GM19467 (cell line): ENCODE data around the gene WRNIP1.
"Not testable (repeated sequence)": the region's sequence is repeated elsewhere in the genome, so short reads cannot be mapped to it uniquely, and the experiment has no call there.

Source experiments
- ATAC-seq: cut with Tn5 transposase; IDR thresholded peaks from one replicate; pipeline ENCODE4 v1.9.1; 2021; ENCODE audit warnings: mild to moderate bottlenecking, moderate library complexity; ENCODE audit not compliant: unreplicated experiment

The WRNIP1 gene

DNA sequence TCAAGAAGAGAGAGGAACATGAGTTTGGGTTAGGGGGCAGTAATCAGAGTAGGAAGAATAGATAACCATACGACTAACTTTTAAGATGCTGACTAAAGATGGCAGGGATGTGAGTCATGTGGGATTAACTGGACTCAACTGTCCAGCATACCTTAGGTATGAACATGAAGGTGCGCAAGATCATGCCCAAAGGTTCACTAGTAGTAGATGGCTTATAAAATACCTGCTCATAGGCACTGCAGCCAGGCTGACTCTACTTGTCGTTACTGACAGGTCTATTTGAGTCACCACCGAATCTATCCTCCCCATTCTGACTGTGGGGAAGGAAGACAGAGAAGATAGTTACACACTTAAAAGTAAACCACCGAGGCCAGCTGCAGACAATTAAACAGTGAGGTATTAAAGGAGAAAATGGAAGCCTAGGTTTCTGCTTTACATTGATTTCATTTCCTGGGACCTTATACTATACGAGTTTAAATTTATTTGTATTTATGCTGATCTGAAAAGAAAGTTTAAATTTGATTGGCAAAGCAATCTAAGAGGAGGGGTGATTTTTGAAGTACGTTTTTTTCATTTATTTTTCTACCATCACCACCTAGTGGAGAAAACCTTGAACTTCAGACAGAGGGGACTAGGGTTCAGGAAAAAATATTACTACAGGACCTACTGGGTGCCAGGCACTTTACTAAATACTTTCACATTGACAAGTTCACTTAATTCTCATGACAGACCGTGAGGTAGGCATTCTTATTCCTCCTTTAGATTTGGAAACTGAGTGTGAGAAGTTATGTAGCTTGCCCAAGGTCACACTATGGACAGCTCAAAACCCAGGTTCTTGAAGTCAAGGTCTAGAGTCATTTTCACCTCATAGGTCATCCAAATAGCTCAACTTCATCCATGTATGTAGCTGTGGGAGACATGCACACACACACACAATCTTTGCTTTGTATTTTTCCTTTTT lies 4.0 kb upstream of the WRNIP1 start:
- ATAC-seq = no peak

GRCh38 chr6:2762868-2763267 lies 2.3 kb upstream of the WRNIP1 start:
- not testable (repeated sequence) for ATAC-seq

GRCh38 chr6:2763345-2763841 lies 1.8 kb upstream of the WRNIP1 start:
- no peak for ATAC-seq

- no peak for ATAC-seq
Observed at GRCh38 chr6:2763876-2764540, 1.2 kb upstream of the WRNIP1 start.

DNA sequence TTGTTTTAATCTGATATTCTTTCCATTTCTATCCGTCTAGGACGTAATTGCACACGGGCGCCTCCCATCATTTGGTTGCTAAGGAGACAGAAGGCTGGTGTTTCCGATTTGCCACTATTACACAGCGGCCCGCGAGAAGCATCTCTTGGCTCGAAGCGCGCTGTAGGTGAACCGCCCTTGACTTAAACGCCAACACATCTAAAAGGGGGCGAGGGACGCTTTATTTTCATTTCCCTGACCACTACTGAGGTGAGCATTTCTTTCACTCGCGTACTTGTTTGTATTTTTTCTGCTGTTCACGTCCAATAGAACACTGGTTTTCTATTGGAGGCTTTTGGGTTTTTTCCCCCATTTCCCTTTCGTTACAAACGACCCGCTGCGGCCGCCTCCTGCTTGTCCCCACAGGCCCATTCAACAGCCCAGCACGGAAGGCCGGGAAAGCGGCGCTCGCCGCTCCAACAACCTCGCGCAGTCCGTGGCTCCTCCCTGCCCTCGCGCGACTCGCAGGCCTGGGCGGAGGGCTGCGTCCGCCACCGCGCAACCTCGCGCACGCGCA lies 505 bp upstream of the WRNIP1 start:
- ATAC-seq = peak; percentile 54

- ATAC-seq = peak; percentile 20
Observed at GRCh38 chr6:2765896-2766766, 938 bp downstream of the WRNIP1 start.

GRCh38 chr6:2766767-2767656 lies 1.8 kb downstream of the WRNIP1 start:
- ATAC-seq = no peak

DNA sequence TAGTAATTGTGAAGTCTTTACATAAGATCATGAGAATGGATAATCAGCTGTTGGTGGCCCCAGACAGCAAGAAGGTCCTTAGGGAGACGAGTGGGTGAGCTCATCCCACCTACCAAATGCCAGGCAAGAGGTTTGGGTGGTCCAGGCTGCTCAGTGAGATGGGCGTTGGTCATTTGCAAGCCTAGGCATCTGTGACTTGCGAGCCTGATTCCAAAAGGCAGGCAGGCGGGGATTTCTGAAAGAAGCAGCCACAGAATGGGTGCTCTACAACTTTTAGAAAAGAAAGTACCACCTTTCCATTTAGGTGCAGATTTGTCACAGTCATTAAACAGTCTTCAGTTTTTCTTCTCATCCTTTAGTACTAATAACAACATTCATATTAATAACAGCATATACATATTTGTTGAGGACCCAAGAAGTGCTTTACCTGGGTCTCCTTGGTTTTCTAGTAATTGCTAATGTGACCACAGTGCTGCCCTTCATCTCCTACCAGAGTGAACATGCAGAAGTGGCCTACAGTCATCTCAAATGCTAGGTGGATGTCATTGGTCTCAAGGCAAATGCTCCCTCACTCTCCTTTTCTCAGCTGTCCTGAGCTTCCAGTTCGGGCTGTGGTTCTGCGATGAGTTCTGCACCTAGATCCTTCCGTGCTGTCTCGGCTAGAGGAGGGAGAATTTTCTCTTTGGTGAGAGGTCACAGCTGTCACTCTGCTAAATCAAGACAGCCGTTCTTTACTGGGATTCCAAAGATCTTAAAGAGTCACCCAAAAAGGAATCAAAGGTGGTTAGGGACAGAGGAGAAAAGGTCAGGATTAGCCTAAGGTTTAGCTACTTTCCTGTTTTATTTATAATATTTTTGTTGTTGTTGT lies 2.7 kb downstream of the WRNIP1 start:
- ATAC-seq = no peak

- no peak for ATAC-seq
Observed at GRCh38 chr6:2768696-2769095, 3.5 kb downstream of the WRNIP1 start.

GRCh38 chr6:2770171-2770570 lies 5.0 kb downstream of the WRNIP1 start:
- ATAC-seq = no peak

DNA sequence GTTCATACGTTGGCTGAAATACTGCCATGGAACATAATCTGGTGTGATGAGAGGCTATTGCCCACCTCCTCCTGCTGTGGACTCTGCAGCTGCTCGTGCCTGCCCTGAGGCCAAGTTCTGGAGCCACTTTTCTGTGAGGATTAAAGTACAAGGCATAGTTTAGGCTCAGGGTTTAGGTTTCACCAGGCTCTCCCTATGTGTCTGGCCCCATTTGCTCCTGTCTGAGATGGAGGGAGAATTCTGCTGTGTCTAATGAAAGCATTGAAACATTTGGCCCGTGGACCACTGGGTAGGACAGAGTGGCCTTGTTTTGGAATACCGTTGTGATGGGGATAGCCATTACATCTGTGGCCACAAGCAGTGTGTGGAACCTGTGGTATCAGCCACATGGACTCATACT lies 5.9 kb downstream of the WRNIP1 start:
- ATAC-seq = no peak

GRCh38 chr6:2772840-2773239 lies 7.6 kb downstream of the WRNIP1 start:
- no peak for ATAC-seq

GRCh38 chr6:2773449-2773848 lies 8.3 kb downstream of the WRNIP1 start:
- no peak for ATAC-seq

DNA sequence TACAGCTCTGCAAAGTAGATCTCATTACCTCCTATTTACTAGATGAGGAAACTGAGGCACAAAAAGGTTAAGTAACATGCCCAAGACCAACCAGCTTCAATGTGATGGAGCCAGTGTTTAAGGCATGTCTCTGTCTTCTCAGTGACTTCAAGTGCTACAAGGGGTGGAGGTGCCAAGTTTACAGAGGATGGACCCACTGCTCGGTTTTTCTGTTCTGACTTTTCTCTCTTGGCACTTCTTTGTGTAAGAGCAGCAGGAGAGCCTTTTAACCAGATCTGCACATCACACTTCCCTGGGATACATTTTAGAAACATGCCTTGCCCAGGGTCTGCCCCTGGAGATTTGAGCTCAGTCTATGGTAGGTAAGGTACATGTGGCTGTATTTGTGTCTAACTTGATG lies 9.8 kb downstream of the WRNIP1 start:
- ATAC-seq = no peak

- no peak for ATAC-seq
Observed at GRCh38 chr6:2777249-2777648, 12.1 kb downstream of the WRNIP1 start.

- no peak for ATAC-seq
Observed at GRCh38 chr6:2780102-2780737, 15.0 kb downstream of the WRNIP1 start.

- no peak for ATAC-seq
Observed at GRCh38 chr6:2781685-2782355, 16.6 kb downstream of the WRNIP1 start.

DNA sequence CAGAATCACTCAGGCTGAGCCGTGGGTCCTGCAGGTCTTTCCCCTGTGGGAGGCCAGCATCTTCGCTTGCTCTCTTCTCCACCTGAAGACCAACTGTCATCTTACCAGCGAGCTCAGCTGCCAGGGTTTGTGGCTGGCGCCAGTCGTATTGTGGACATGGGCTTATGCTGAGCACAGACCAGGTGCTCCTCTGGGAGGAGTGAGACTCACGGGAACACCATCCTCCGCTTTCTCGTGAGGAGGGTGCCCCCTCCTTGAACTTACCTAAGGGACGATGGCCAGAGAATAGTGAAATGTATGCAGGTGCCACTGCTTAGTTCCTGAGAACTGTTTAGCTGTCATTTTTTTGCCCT lies 17.1 kb downstream of the WRNIP1 start:
- no peak for ATAC-seq
